Keratinocyte (primary cell): Measurements from ENCODE around the gene PPP1R26. TPM values are rescaled to one million over a fixed set of nuclear protein-coding genes. Genes with fewer than 3 reads are reported as not detected.
"Not testable (repeated sequence)": the region's sequence is repeated elsewhere in the genome, so short reads cannot be mapped to it uniquely, and the experiment has no call there.

Experiments used
- DNase-seq: peaks from one replicate; pipeline ENCODE4 v3.0.0-alpha.2; 2011; ENCODE audit warnings: low read depth, missing footprints, low spot score
- FAIRE-seq: peaks from 2 replicates; lab custom pipeline; 2011; peaks lifted over from hg19 to GRCh38; lab: Jason Lieb, UNC
- H2AFZ ChIP-seq: 2 replicates; pipeline ENCODE4 v1.6.0; 2012; ENCODE audit warnings: low read length, control low read depth, inconsistent platforms; ENCODE audit not compliant: control insufficient read depth
- H3K27ac ChIP-seq: 2 replicates; pipeline ENCODE4 v1.5.1; 2011; ENCODE audit warnings: low read length; ENCODE audit not compliant: control insufficient read depth, insufficient read depth
- H3K27me3 ChIP-seq: 3 replicates; pipeline ENCODE4 v1.6.0; 2011; ENCODE audit warnings: low read length; ENCODE audit not compliant: control insufficient read depth, insufficient read depth; ENCODE audit errors: extremely low read depth
- H3K36me3 ChIP-seq, 2 experiments: 2 replicates in 1 of 2; 3 replicates in 1 of 2; pipeline ENCODE4 v1.5.1; 2011; ENCODE audit warnings: low read length in 2 of 2, mild to moderate bottlenecking in 1 of 2; ENCODE audit not compliant: control insufficient read depth in 2 of 2, insufficient read depth in 2 of 2; ENCODE audit errors: extremely low read depth in 1 of 2
- H3K4me1 ChIP-seq: 3 replicates; pipeline ENCODE4 v1.5.1; 2011; ENCODE audit warnings: low read length; ENCODE audit not compliant: control insufficient read depth, insufficient read depth; ENCODE audit errors: extremely low read depth
- H3K4me2 ChIP-seq: 3 replicates; pipeline ENCODE4 v1.6.0; 2011; ENCODE audit warnings: low read depth, low read length; ENCODE audit not compliant: control insufficient read depth, insufficient read depth; ENCODE audit errors: extremely low read depth
- H3K4me3 ChIP-seq, 3 experiments: fragments of 200-600 bp in 1 of 3; sonication (generic) in 1 of 3; 2 replicates in 2 of 3; 3 replicates in 1 of 3; pipeline ENCODE4 v1.5.1; 2011 to 2016; ENCODE audit warnings: low read length in 3 of 3, mild to moderate bottlenecking in 3 of 3, control low read depth in 2 of 3, inconsistent platforms in 1 of 3, low read depth in 1 of 3, mixed read lengths in 1 of 3, mixed run types in 1 of 3, moderate library complexity in 1 of 3; ENCODE audit not compliant: control insufficient read depth in 2 of 3, insufficient read depth in 2 of 3; ENCODE audit errors: extremely low read depth in 1 of 3
- H3K79me2 ChIP-seq: 2 replicates; pipeline ENCODE4 v1.6.0; 2012; ENCODE audit warnings: low read length; ENCODE audit not compliant: control insufficient read depth, insufficient read depth
- H3K9ac ChIP-seq: 3 replicates; pipeline ENCODE4 v1.6.0; 2011; ENCODE audit warnings: low read length; ENCODE audit not compliant: control insufficient read depth, insufficient read depth; ENCODE audit errors: extremely low read depth
- H3K9me1 ChIP-seq: 3 replicates; pipeline ENCODE4 v1.6.0; 2011; ENCODE audit warnings: low read length; ENCODE audit not compliant: control insufficient read depth, insufficient read depth; ENCODE audit errors: extremely low read depth
- H3K9me3 ChIP-seq: 2 replicates; pipeline ENCODE4 v1.5.1; 2012; ENCODE audit warnings: low read depth, low read length; ENCODE audit not compliant: control insufficient read depth
- H4K20me1 ChIP-seq: 3 replicates; pipeline ENCODE4 v1.6.0; 2011; ENCODE audit warnings: low read length; ENCODE audit not compliant: control insufficient read depth, insufficient read depth; ENCODE audit errors: extremely low read depth
- CTCF ChIP-seq, 3 experiments: IDR thresholded peaks in 1 of 3; conservative IDR thresholded peaks in 1 of 3; optimal IDR thresholded peaks in 1 of 3; 2 replicates in 2 of 3; 3 replicates in 1 of 3; pipeline versions ENCODE3 to v1.5.1; 2011; ENCODE audit warnings: low read length in 3 of 3, mild to moderate bottlenecking in 3 of 3, moderate library complexity in 2 of 3, control low read depth in 1 of 3, inconsistent platforms in 1 of 3; ENCODE audit not compliant: insufficient read depth in 2 of 3; ENCODE audit errors: extremely low read depth in 1 of 3
- EZH2 ChIP-seq: IDR thresholded peaks from one replicate; pipeline ENCODE4 v1.6.1; 2012; ENCODE audit warnings: inconsistent platforms, mild to moderate bottlenecking, low read length, moderate library complexity
- dilution Hi-C: fragments of 300-500 bp; cut with MboI; formaldehyde crosslinking; loops from one replicate; pipeline ENCODE4 v1.7.0; 2020; ENCODE audit warnings: low sequenced_read_pairs; ENCODE audit not compliant: extremely low pct_ligation_motif_present
- polyA plus RNA-seq, 5 experiments: library from polyadenylated mRNA; depleted of rRNA in 3 of 5; stranded (reverse) in 3 of 5; stranded (forward) in 1 of 5; unstranded in 1 of 5; fragments of >200 nt; gene quantifications; 1 replicate in 1 of 5; 2 replicates in 3 of 5; 3 replicates in 1 of 5; pipeline versions ENCODE4 v1.2.1 to v1.2.3, GENCODE V29; 2011 to 2012; ENCODE audit warnings: missing spikeins in 2 of 5, low read depth in 1 of 5, low replicate concordance in 1 of 5

Gene PPP1R26
- polyA plus RNA-seq, 1 donor (not counting 4 experiments of a cell fraction or from before 2014, with no cell fraction given), result 4.3 TPM

- Histone ChIP-seq H3K79me2 (no peaks in the 10 kb centered on the region), H3K27ac (no peak overlapping the region), H3K4me2 (no peak overlapping the region), H3K4me3 (no peak overlapping the region), H3K9me1 (no peaks in the 10 kb centered on the region), H4K20me1 (no peaks in the 10 kb centered on the region), H3K27me3 (no peaks in the 10 kb centered on the region), H3K9ac (no peak overlapping the region), H3K9me3 (no peaks in the 10 kb centered on the region), H3K36me3 (no peaks in the 10 kb centered on the region), H3K4me1 (peaks cover 15% of the 10 kb centered on the region), H2AFZ (no peak overlapping the region)
- FAIRE-seq (no peak), DNase-seq (no peak)
- no peak for TF ChIP-seq CTCF (optimal IDR thresholded peaks at IDR 0.05 in 1 of 3, IDR thresholded peaks at IDR 0.05 in 1 of 3, conservative IDR thresholded peaks at IDR 0.05 in 1 of 3; ENCODE audit: extremely low read depth in 1 of 3, insufficient read depth in 2 of 3, low read length in 3 of 3)
- TF ChIP-seq EZH2, result no peak
- dilution Hi-C loops, result no loop called here
These were observed 33.8 kb downstream of the PPP1R26 start for GRCh38 chr9:135513351-135513846.

- H3K27me3 ChIP-seq, H3K9me3 ChIP-seq, H3K27ac ChIP-seq, H2AFZ ChIP-seq, H3K79me2 ChIP-seq, H3K9ac ChIP-seq, H3K36me3 ChIP-seq, H3K4me2 ChIP-seq, FAIRE-seq, H3K9me1 ChIP-seq, H4K20me1 ChIP-seq, H3K4me3 ChIP-seq, DNase-seq, dilution Hi-C loops: not testable (repeated sequence)
- H3K4me1 ChIP-seq, result peaks cover 15% of the 10 kb centered on the region
These were observed 34.3 kb downstream of the PPP1R26 start for GRCh38 chr9:135513906-135514305.
